Kidney (tissue), 14 donors: Measurements from ENCODE around the gene SMARCC2. TPM values are rescaled to one million over a fixed set of nuclear protein-coding genes. Genes with fewer than 3 reads are reported as not detected.
A peak's percentile ranks its signal among the peaks of the same experiment; 100 is the strongest.
"Not testable (repeated sequence)": the region's sequence is repeated elsewhere in the genome, so short reads cannot be mapped to it uniquely, and the experiment has no call there.

ENCODE experiments used
- DNase-seq, 5 donors: peaks; one replicate each; pipeline ENCODE4 v3.0.0-alpha.2; 2013 to 2020
- FAIRE-seq: peaks from 2 replicates; lab custom pipeline; 2012; peaks lifted over from hg19 to GRCh38; lab: Jason Lieb, UNC
- H3K27ac ChIP-seq, 2 donors: one replicate each; pipeline ENCODE4 v1.7.0; 2013; ENCODE audit warnings: low read depth in 2 of 2, low read length in 2 of 2, inconsistent platforms in 1 of 2
- H3K27me3 ChIP-seq: one replicate; pipeline ENCODE4 v1.7.1; 2013; ENCODE audit warnings: low read length, inconsistent platforms; ENCODE audit not compliant: control insufficient read depth, insufficient read depth
- H3K36me3 ChIP-seq, 3 donors: one replicate each; pipeline versions ENCODE4 v1.7.0 to v1.7.1; 2013; ENCODE audit warnings: low read length in 3 of 3, control low read depth in 1 of 3, inconsistent platforms in 1 of 3; ENCODE audit not compliant: insufficient read depth in 3 of 3, control insufficient read depth in 2 of 3
- H3K4me1 ChIP-seq, 3 donors: one replicate each; pipeline versions ENCODE4 v1.7.0 to v1.7.1; 2013; ENCODE audit warnings: low read length in 3 of 3, inconsistent platforms in 1 of 3, low read depth in 1 of 3; ENCODE audit not compliant: control insufficient read depth in 2 of 3, insufficient read depth in 2 of 3
- H3K4me3 ChIP-seq, 3 donors: one replicate each; pipeline versions ENCODE4 v1.7.0 to v1.8.1; 2013; ENCODE audit warnings: low read length in 3 of 3, control low read depth in 1 of 3, inconsistent platforms in 1 of 3
- H3K9ac ChIP-seq, 3 donors: one replicate each; pipeline versions ENCODE4 v1.7.0 to v1.7.1; 2013; ENCODE audit warnings: low read length in 3 of 3, control low read depth in 1 of 3, inconsistent platforms in 1 of 3
- H3K9me3 ChIP-seq, 3 donors: one replicate each; pipeline versions ENCODE4 v1.7.0 to v1.7.1; 2013; ENCODE audit warnings: low read length in 3 of 3, control low read depth in 1 of 3, inconsistent platforms in 1 of 3; ENCODE audit not compliant: control insufficient read depth in 2 of 3, insufficient read depth in 1 of 3
- CTCF ChIP-seq: IDR thresholded peaks from 3 replicates; pipeline ENCODE4 v1.5.1; 2012; ENCODE audit warnings: mild to moderate bottlenecking, moderate library complexity, borderline replicate concordance; ENCODE audit not compliant: insufficient read depth; ENCODE audit errors: extremely low read depth
- intact Hi-C: fragments of 100-400 bp; cut with DNase I; formaldehyde crosslinking; loops from one replicate; pipeline ENCODE4 v1.11.1; 2022
- polyA plus RNA-seq: library from polyadenylated mRNA; stranded (reverse); fragments of 350-450 nt; fragmentation: Illumina TruSeq; extraction: RNeasy Lipid Tissue Mini Kit (QIAGEN cat#74804); gene quantifications from one replicate; pipeline ENCODE4 v1.2.3, GENCODE V29; 2014; ENCODE audit warnings: low read depth, low replicate concordance; ENCODE audit not compliant: insufficient read depth
- total RNA-seq: library from RNA; stranded (reverse); fragmentation: NEBNext Ultra II Directional; extraction: Animal tissue kit (Norgen Biotek cat#: 25700); gene quantifications from one replicate; pipeline ENCODE4 v1.2.1, GENCODE V29; 2021
- donor health status: control.
- donor health status: control.
- donor health status: control.
- donor health status: control.
- donor health status: control.
- donor health status: DM: yes; HTN: yes; CAD: no.
- donor health status: Normal renal cell carcinoma (clear cell type).

The SMARCC2 gene
- total and polyA plus RNA-seq, 2 donors from 2014 or later, result 18.8 to 112 TPM

GRCh38 chr12:56158926-56159461 is 30.3 kb downstream of the SMARCC2 start:
- no peaks in the 10 kb centered on the region for H3K27me3 ChIP-seq
- no peak for TF ChIP-seq CTCF
- intact Hi-C loops, result no loop called here

DNA sequence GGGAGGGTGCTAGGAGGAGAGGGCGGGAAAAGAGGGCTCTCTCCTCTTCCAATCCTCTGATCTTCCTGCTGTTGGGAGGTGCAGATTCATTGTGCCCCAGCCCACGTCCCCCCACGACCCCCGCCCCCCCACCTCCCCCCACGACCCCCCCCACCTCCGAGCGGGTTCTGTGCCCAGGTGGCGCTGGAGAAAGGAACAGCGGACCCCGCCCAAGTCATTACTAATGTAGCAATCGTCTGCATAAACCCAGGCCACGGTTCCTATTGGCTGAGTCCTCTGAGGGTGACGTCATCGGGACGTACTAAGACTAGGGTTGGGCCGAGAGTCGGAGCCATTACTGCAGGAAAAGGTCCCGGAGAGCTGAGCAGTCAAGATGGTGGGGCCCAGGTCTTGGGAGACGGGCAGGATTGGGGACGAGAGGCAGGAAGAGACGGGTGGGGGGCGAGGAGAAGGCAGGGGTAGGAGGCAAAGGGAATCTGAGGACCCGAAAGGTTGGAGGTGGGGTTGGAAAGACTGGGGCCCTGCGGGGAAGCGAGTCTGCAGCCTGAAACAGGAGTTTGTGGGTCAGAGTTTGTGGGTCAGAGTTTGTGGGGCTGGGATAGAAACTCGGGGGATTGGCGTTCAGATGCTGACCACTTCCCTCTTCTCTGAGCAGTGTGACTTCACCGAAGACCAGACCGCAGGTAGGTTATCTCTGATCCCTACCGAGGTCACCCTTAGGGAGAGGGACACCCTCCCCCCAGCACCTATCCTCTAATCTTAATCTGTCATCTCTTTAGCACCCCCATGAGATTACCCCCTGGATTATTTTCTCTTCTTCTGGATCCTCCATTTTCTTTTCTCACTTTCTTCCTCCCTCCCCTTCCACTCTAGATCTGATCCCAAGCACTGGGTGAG is 31.0 kb downstream of the SMARCC2 start, which contains the start of gene MYL6:
TSS of gene MYL6 (plus strand) at position 331 of the 897 bp plus-strand sequence. CDS start at position 374, 43 bp downstream.
- Histone ChIP-seq H3K9me3 (no peaks in the 10 kb centered on the region), H3K27ac (peak within 1 kb of the TSS; percentile 98 to 100), H3K9ac (peak within 1 kb of the TSS; percentile 90 to 100 (median 99)), H3K36me3 (peaks cover 8 to 38% (median 31%) of the 10 kb centered on the region in 3 donors), H3K27me3 (no peaks in the 10 kb centered on the region), H3K4me3 (peak within 1 kb of the TSS; percentile 95 to 100 (median 98)), H3K4me1 (peaks cover 2 to 29% (median 23%) of the 10 kb centered on the region in 3 donors)
- DNase-seq (peak; percentile 97 to 99 (median 98)), FAIRE-seq (peak; percentile 11)
- intact Hi-C loops, result no loop called here
- TF ChIP-seq CTCF, result peak; percentile 3

More at GRCh38 chr12:56158926-56159461, 30.3 kb downstream of the SMARCC2 start:
- Histone ChIP-seq H3K4me3 (peak overlapping the region; percentile 95 to 100 (median 98)), H3K9me3 (no peaks in the 10 kb centered on the region), H3K36me3 (peaks cover 9 to 43% (median 33%) of the 10 kb centered on the region in 3 donors), H3K9ac (peak overlapping the region; percentile 90 to 100 (median 99)), H3K4me1 (peaks cover 2 to 25% (median 23%) of the 10 kb centered on the region in 3 donors), H3K27ac (peak overlapping the region; percentile 98 to 100)
- no peak for FAIRE-seq
- peak; percentile 64 to 95 (median 80) for DNase-seq

DNA sequence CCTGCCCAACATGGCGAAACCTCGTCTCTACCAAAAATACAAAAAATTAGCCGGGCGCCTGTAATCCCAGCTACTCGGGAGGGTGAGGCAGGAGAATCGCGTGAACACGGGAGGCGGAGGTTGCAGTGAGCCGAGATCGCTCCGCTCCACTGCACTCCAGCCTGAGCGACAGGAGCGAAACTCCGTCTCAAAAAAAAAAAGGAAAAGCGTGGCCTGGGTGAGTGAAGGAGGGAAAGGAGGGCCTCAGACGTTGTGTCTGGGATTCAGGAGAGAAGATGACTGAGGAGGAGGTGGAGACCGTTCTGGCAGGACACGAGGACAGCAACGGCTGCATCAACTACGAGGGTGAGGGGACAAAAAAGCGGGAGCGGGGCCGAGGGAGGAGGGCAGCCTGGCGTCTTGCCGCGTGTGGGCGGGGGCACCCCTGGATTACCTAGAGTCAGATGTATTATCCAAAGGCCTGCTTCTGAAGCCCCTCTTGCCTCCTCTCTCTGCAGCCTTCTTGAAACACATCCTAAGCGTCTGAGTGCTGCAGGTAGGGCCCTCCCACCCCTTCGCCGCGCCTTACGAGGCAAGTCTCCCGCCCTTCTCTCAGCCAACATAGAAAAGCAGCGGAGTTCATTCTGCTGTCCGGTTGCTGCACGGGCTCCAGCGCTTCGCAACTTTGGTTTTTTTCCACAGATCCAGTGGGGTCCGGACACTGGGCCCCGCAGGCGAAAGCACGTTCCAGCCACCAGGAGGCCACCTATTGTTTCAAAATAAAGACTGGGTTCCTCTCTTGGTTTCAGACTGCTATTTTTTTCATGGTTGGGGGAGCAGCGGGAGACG is 31.9 kb downstream of the SMARCC2 start:
- H3K27me3 ChIP-seq, result no peaks in the 10 kb centered on the region
- intact Hi-C loops, result no loop called here
- FAIRE-seq, result no peak
- peak overlapping the region; percentile 52 to 75 (median 71) for H3K9ac ChIP-seq
- peak overlapping the region; percentile 86 to 90 for H3K27ac ChIP-seq
- H3K36me3 ChIP-seq, result peaks cover 7 to 29% (median 27%) of the 10 kb centered on the region in 3 donors
- DNase-seq, result peak; percentile 92 to 97 (median 93)
- H3K4me1 ChIP-seq, result peaks cover 2 to 33% (median 28%) of the 10 kb centered on the region in 3 donors
- peak overlapping the region; percentile 70 to 79 (median 71) for H3K4me3 ChIP-seq
- H3K9me3 ChIP-seq, result no peaks in the 10 kb centered on the region
- peak; percentile 49 for TF ChIP-seq CTCF

DNA sequence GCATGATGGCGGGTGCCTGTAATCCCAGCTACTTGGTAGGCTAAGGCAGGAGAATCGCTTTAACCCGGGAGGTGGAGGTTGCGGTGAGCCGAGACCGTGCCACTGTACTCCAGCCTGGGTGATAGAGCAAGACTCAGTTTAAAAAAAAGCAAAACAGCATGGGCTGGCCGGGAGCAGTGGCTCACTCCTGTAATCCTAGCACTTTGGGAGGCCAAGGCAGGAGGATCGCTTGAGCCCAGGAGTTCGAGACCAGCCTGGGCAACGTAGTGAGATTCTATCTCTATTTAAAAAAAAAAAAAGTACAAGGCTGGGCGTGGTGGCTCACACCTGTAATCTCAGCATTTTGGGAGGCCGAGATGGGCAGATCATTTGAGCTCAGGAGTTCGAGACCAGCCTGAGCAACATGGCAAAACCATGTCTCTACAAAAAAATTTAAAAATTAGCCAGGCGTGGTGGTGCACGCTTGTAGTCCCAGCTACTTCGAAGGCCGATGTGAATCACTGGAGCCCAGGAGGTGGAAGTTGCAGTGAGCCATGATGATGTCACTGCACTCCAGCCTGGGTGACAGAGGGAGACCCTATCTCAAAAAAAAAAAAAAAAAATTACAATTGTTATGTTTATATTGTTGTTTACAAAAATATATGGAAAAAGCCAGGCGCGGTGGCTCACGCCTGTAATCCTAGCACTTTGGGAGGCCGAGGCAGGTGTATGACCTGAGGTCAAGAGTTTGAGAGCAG is 32.7 kb downstream of the SMARCC2 start:
- FAIRE-seq, intact Hi-C loops, H3K9me3 ChIP-seq, H3K27me3 ChIP-seq: not testable (repeated sequence)
- peak overlapping the region in 2 of 3 donors; percentile 71 to 79 for H3K4me3 ChIP-seq
- H3K27ac ChIP-seq, result peak overlapping the region; percentile 86 to 90
- H3K9ac ChIP-seq, result peak overlapping the region in 1 of 3 donors; percentile 75
- peaks cover 7 to 23% (median 21%) of the 10 kb centered on the region in 3 donors for H3K36me3 ChIP-seq
- DNase-seq, result peak in 1 of 5 donors; percentile 43
- H3K4me1 ChIP-seq, result peaks cover 2 to 33% (median 28%) of the 10 kb centered on the region in 3 donors
